Neuron (in vitro differentiated cells): Measurements from ENCODE around the gene HAT1.

ENCODE experiments used
- H2AFZ ChIP-seq: one replicate; pipeline ENCODE4 v1.6.1; 2013; ENCODE audit warnings: low read depth, mild to moderate bottlenecking, inconsistent platforms, low read length, moderate library complexity
- H3K27me3 ChIP-seq: one replicate; pipeline ENCODE4 v1.6.1; 2013; ENCODE audit warnings: low read length; ENCODE audit not compliant: insufficient read depth
- H3K36me3 ChIP-seq: one replicate; pipeline ENCODE4 v1.6.1; 2013; ENCODE audit warnings: low read length; ENCODE audit not compliant: insufficient read depth
- H3K4me1 ChIP-seq: one replicate; pipeline ENCODE4 v1.6.1; 2013; ENCODE audit warnings: low read length; ENCODE audit not compliant: insufficient read depth
- H3K4me3 ChIP-seq: 2 replicates; pipeline ENCODE4 v1.5.1; 2013; ENCODE audit warnings: mild to moderate bottlenecking, low read length, moderate library complexity
- H3K9me3 ChIP-seq: one replicate; pipeline ENCODE4 v1.6.1; 2013; ENCODE audit warnings: low read length

The HAT1 gene, protein sequence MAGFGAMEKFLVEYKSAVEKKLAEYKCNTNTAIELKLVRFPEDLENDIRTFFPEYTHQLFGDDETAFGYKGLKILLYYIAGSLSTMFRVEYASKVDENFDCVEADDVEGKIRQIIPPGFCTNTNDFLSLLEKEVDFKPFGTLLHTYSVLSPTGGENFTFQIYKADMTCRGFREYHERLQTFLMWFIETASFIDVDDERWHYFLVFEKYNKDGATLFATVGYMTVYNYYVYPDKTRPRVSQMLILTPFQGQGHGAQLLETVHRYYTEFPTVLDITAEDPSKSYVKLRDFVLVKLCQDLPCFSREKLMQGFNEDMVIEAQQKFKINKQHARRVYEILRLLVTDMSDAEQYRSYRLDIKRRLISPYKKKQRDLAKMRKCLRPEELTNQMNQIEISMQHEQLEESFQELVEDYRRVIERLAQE

DNA sequence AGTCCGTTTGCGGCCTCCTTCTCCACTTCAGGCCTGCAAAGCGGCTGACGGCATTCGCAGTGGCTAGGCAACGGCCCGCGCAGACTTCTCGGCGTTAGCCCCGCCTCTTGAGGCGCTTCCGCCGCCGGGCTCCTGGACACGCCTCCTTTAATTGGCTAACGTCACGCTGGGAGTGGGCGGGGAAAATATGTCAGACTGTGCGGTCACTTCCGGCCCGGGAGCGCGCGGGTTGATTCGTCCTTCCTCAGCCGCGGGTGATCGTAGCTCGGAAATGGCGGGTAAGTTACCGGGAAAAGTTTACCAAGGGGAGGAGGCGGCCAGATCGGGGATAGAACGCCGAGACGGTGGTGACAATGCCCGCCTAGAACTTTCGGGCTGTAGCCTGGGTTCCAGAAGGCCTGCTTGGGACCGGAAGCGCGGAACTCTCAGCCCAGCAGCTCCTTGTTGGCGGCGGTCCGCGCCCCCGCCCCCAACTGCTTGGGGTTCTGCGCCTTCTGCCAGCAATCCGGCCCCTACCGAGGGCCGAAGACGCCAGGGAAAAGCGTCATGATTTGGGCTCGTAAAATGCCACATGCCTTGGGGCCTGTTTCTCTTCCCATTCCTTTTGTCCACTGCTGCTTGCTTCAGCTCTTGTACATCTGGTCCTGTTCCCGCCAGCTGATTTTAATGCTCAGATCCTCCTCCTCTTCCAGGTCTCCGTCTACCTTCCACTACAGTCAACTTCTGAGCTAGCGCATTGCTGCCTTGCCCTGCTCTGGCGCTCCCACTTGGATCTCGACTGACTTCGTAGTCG is at the start of gene HAT1:
Gene HAT1, plus strand, starts transcription at position 232 of the 793 bp plus-strand sequence. Its CDS starts 40 bp downstream, at position 272.
- Histone ChIP-seq H3K27me3 (no peaks in the 10 kb centered on the region), H3K36me3 (peaks cover 16% of the 10 kb centered on the region), H3K9me3 (no peaks in the 10 kb centered on the region), H2AFZ (peak within 1 kb of the TSS; percentile 90), H3K4me3 (peak within 1 kb of the TSS; percentile 68), H3K4me1 (peaks cover 22% of the 10 kb centered on the region)

- peaks cover 7% of the 10 kb centered on the region for H3K9me3 ChIP-seq
- H3K4me1 ChIP-seq, result peaks cover 13% of the 10 kb centered on the region
- peaks cover 7% of the 10 kb centered on the region for H3K36me3 ChIP-seq
- no peaks in the 10 kb centered on the region for H3K27me3 ChIP-seq
- H2AFZ ChIP-seq, result no peak overlapping the region
- no peak overlapping the region for H3K4me3 ChIP-seq
These were observed 47.7 kb upstream of the HAT1 start for GRCh38 chr2:171874517-171874916.

DNA sequence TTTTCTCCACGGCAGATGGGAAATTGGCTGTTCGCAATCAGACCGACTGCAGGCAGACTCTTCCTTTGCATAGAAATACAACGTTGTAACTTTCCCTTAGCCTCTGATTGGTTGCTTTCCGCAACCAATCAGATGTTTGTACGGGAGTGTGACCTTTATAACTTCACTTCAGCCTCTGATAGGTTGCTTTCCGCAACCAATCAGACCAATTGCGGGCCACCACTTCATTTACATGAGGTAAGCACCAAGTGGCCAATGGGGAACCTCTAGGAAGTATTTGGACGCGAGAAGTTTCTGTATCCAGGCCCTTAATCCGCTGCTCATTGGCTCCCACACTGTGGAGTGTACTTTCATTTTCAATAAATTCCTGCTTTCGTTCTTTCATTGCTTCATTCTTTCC is 47.3 kb upstream of the HAT1 start:
- peaks cover 7% of the 10 kb centered on the region for H3K9me3 ChIP-seq
- H2AFZ ChIP-seq, result no peak overlapping the region
- H3K4me3 ChIP-seq, result no peak overlapping the region
- peaks cover 18% of the 10 kb centered on the region for H3K4me1 ChIP-seq
- H3K36me3 ChIP-seq, result peaks cover 7% of the 10 kb centered on the region
- H3K27me3 ChIP-seq, result no peaks in the 10 kb centered on the region

DNA sequence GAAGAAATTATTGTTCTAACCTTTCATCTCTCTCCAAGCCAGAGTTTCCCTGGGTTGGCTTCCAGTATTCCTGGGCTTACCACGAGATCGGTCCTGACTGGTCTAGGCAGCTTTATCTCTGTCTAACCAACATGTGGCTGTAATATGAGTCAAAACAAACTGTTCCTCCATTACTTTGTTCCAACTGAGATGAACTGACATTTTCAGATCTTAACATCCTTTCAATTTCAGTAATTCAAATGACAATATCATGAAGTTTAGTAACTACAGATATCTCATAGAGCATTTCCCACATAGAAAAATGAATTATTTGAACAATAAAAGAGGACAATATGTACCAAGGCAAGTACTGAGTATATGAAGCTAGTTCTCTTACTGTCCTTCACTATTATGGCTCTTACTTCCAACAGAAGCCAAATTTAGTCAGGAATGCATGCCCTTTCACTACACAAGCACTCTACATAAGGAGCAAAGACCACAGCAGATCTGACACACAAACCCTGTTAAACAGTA is 43.7 kb upstream of the HAT1 start:
- Histone ChIP-seq H2AFZ (no peak overlapping the region), H3K4me1 (peaks cover 18% of the 10 kb centered on the region), H3K9me3 (peaks cover 4% of the 10 kb centered on the region), H3K4me3 (no peak overlapping the region), H3K27me3 (no peaks in the 10 kb centered on the region), H3K36me3 (peaks cover 4% of the 10 kb centered on the region)

GRCh38 chr2:171879865-171880264 is 42.4 kb upstream of the HAT1 start:
- Histone ChIP-seq H3K4me1 (peaks cover 18% of the 10 kb centered on the region), H3K27me3 (no peaks in the 10 kb centered on the region), H3K9me3 (peaks cover 4% of the 10 kb centered on the region), H3K4me3 (no peak overlapping the region), H3K36me3 (peaks cover 4% of the 10 kb centered on the region), H2AFZ (no peak overlapping the region)

GRCh38 chr2:171880774-171881173 is 41.5 kb upstream of the HAT1 start:
- no peaks in the 10 kb centered on the region for H3K9me3 ChIP-seq
- H2AFZ ChIP-seq, result no peak overlapping the region
- H3K36me3 ChIP-seq, result no peaks in the 10 kb centered on the region
- no peak overlapping the region for H3K4me3 ChIP-seq
- H3K4me1 ChIP-seq, result peaks cover 18% of the 10 kb centered on the region
- no peaks in the 10 kb centered on the region for H3K27me3 ChIP-seq

DNA sequence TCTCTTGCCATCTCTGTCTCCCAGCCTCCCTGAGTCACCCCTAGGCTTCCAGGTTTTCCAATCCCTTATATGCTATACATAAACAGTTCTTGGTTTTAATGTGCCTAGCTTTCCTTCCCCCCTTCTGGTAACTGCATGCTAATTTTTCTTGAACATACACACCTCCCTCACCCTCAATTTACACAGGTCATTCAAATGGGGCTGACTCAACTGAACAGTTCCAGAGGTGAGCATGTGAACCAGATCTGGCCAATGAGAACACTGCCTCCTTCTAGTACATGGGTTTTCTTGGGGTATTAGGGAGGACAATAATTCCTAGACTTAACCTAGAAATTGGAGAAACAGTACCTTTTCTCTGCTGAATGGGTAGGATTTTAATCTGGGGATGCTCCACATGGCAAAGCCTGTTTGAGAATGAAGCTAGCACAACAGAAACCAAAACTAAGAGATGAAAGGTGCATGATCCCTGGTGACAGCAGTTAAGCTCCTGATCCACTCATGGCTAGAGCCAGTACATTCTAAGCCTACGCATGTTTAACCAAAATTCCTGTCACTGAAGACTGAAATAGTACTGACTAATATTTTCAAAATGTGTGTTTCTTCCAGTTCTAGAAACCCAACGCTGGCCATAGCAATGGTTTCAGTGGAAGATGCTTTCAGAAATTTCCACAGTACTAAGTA is 40.0 kb upstream of the HAT1 start:
- Histone ChIP-seq H3K9me3 (no peaks in the 10 kb centered on the region), H3K27me3 (no peaks in the 10 kb centered on the region), H3K4me3 (no peak overlapping the region), H2AFZ (no peak overlapping the region), H3K4me1 (peaks cover 18% of the 10 kb centered on the region), H3K36me3 (peaks cover 1% of the 10 kb centered on the region)

DNA sequence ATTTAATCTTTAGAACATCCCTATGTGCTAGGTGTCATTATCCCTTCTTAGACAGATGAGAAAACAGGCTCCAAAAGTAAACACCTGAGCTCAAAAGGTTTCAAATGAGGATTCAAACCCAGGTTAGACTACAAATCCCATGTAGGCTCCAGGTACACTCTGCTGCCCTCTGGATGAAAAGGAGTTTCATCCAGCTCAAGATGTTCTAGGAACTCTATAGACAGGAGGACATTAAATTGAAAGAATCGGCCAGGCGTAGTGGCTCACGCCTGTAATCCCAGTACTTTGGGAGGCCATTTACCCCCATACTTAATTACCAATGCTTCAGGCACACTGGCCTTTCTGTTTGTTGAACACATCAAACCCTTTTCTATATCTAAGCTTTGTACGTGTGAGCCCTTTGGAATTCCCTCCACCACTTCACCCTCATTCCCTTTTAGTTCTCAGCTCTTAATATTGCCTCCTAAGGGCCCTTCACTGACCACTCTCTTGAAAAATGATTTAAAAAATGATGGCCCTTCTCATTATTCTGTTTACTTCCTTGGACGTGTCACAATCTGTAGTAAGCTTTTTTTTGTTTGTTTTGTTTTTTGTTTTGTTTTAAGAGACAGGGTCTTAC is 38.9 kb upstream of the HAT1 start:
- H3K9me3 ChIP-seq, result no peaks in the 10 kb centered on the region
- H3K36me3 ChIP-seq, result peaks cover 4% of the 10 kb centered on the region
- H2AFZ ChIP-seq, result no peak overlapping the region
- no peaks in the 10 kb centered on the region for H3K27me3 ChIP-seq
- no peak overlapping the region for H3K4me3 ChIP-seq
- peaks cover 14% of the 10 kb centered on the region for H3K4me1 ChIP-seq

GRCh38 chr2:171889333-171889732 is 32.9 kb upstream of the HAT1 start:
- H3K9me3 ChIP-seq, result no peaks in the 10 kb centered on the region
- H3K4me3 ChIP-seq, result no peak overlapping the region
- peaks cover 10% of the 10 kb centered on the region for H3K36me3 ChIP-seq
- no peaks in the 10 kb centered on the region for H3K27me3 ChIP-seq
- H3K4me1 ChIP-seq, result peaks cover 8% of the 10 kb centered on the region
- H2AFZ ChIP-seq, result no peak overlapping the region

GRCh38 chr2:171889808-171890207 is 32.5 kb upstream of the HAT1 start:
- H3K4me1 ChIP-seq, result peaks cover 12% of the 10 kb centered on the region
- H2AFZ ChIP-seq, result no peak overlapping the region
- peaks cover 10% of the 10 kb centered on the region for H3K36me3 ChIP-seq
- no peak overlapping the region for H3K4me3 ChIP-seq
- no peaks in the 10 kb centered on the region for H3K9me3 ChIP-seq
- no peaks in the 10 kb centered on the region for H3K27me3 ChIP-seq

- H3K4me1 ChIP-seq, result peaks cover 12% of the 10 kb centered on the region
- peaks cover 6% of the 10 kb centered on the region for H3K36me3 ChIP-seq
- H3K27me3 ChIP-seq, result no peaks in the 10 kb centered on the region
- peak overlapping the region; percentile 78 for H2AFZ ChIP-seq
- H3K4me3 ChIP-seq, result peak overlapping the region; percentile 75
- no peaks in the 10 kb centered on the region for H3K9me3 ChIP-seq
These were observed 29.0 kb upstream of the HAT1 start for GRCh38 chr2:171893196-171893823.
